Measurements from ENCODE around the gene PRDM16.

GRCh38 chr1:3139871-3140361, 70.9 kb downstream of the PRDM16 start:
- TF ChIP-seq CTCF (conservative IDR thresholded peaks at IDR 0.05; ENCODE audit: low read depth in 2 of 2), result no peak
- TF ChIP-seq REST (IDR thresholded peaks at IDR 0.05; ENCODE audit: unreplicated experiment), result no peak
- no peak for TF ChIP-seq CREB1 (CRISPR knock-in tag; IDR thresholded peaks at IDR 0.05; ENCODE audit: low read depth)
- TF ChIP-seq EZH2 (IDR thresholded peaks at IDR 0.05; ENCODE audit: low read depth, unreplicated experiment), result no peak
- no peak for TF ChIP-seq POLR2AphosphoS5 (IDR thresholded peaks at IDR 0.05; ENCODE audit: low read depth)

Measured in GM23338 (cell line).